HG02763 (cell line): ENCODE results near the gene SSTR3.

Source experiments
- ATAC-seq: cut with Tn5 transposase; IDR thresholded peaks from one replicate; pipeline ENCODE4 v1.9.1; 2021; ENCODE audit warnings: mild to moderate bottlenecking, moderate library complexity; ENCODE audit not compliant: unreplicated experiment

The SSTR3 gene

DNA sequence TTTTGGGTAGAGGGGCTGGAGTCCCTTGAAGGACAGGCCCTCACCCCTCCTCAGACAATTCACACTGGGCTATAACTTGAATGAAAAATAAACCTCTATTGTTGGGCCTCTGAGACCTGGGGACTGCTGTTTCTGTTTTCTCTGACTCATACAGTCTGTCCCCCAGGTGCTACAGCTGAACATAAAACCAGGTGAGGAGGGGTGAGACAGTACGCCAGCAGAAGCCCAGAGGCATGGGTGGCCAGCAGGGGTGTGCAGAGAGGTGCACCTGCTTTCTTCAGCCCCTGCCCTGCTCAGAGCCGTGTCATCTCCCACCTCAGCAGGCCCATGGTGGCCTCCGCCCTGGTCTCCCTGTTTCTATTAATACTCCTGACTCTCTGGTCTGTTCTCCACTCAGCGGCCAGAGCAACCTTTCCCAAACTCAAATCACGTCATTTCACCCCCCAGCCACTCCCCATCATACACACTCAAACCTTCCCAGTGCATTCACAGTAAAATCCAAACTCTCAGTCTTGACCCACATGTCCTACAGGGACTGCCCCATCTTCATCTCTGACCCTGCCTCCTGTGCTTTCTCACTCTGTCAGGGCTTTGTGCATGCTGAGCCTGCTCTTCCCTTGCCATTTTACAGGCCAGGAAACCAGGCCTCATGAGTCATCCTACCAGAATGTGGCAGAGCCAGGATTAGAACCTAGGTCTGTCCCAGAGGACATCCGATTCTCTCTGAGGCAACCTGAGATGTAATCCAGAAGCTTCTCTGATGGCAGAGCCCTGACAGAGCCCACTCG is 57.2 kb downstream of the SSTR3 start:
- no peak for ATAC-seq
